K562 (cell line): ENCODE results near the gene CCNT2. TPM values are rescaled to one million over a fixed set of nuclear protein-coding genes. Genes with fewer than 3 reads are reported as not detected.

Experiments
- BHLHE40 ChIP-seq: IDR thresholded peaks from 2 replicates; pipeline ENCODE4 v1.6.1; 2011; ENCODE audit warnings: low read length, improper control_type of control experiment
- CBFA2T2 ChIP-seq: fragments of 450-650 bp; conservative IDR thresholded peaks from 2 replicates; pipeline ENCODE4 v1.6.1; 2017; ENCODE audit warnings: mild to moderate bottlenecking
- E2F3 ChIP-seq: fragments of 250-450 bp; sonication (Bioruptor Pico); IDR thresholded peaks from 2 replicates; pipeline ENCODE4 v1.4.0; 2020; ENCODE audit warnings: mild to moderate bottlenecking
- ERF ChIP-seq: fragments of 450-650 bp; formaldehyde crosslinking; IDR thresholded peaks from 2 replicates; pipeline ENCODE4 v1.4.0; 2020; ENCODE audit warnings: mild to moderate bottlenecking, mixed read lengths
- ESRRA ChIP-seq: fragments of 450-650 bp; IDR thresholded peaks from 2 replicates; pipeline ENCODE4 v1.6.1; 2014; ENCODE audit warnings: low read depth, mild to moderate bottlenecking, moderate library complexity, borderline replicate concordance
- GMEB1 ChIP-seq: fragments of 250-450 bp; sonication (Bioruptor Pico); IDR thresholded peaks from 2 replicates; pipeline ENCODE4 v1.4.0; 2020; ENCODE audit warnings: mild to moderate bottlenecking
- IRF9 ChIP-seq: fragments of 450-650 bp; IDR thresholded peaks from 2 replicates; pipeline ENCODE4 v1.6.1; 2016; ENCODE audit warnings: missing biosample characterization, missing genetic modification characterization
- KHSRP ChIP-seq: fragments of 450-650 bp; IDR thresholded peaks from 2 replicates; pipeline ENCODE4 v1.6.1; 2017
- PPARD ChIP-seq: fragments of 250-450 bp; sonication (Bioruptor Pico); IDR thresholded peaks from 2 replicates; pipeline ENCODE4 v1.8.0; 2022; ENCODE audit warnings: inconsistent platforms, mild to moderate bottlenecking, moderate library complexity
- RUNX1 ChIP-seq: sonication (generic); IDR thresholded peaks from 2 replicates; pipeline ENCODE4 v1.6.1; 2016; ENCODE audit warnings: antibody characterized with exemption, low read depth
- SAP30 ChIP-seq: fragments of 200-600 bp; sonication (generic); IDR thresholded peaks from 2 replicates; pipeline ENCODE4 v1.6.1; 2012; ENCODE audit warnings: borderline replicate concordance, low read depth, mild to moderate bottlenecking, moderate library complexity, low read length, control low read depth, inconsistent platforms; ENCODE audit not compliant: insufficient read depth, poor library complexity, severe bottlenecking
- SMARCC2 ChIP-seq: fragments of 450-650 bp; IDR thresholded peaks from 2 replicates; pipeline ENCODE4 v1.6.1; 2017; ENCODE audit warnings: antibody characterized with exemption, moderate library complexity, mild to moderate bottlenecking, low read depth
- SNAPC5 ChIP-seq: fragments of 250-450 bp; sonication (Bioruptor Pico); IDR thresholded peaks from 2 replicates; pipeline ENCODE4 v1.8.0; 2021; ENCODE audit warnings: moderate library complexity, mild to moderate bottlenecking, inconsistent platforms
- UBTF ChIP-seq, 2 experiments: IDR thresholded peaks; 2 replicates each; pipeline ENCODE4 v1.6.1; 2012; ENCODE audit warnings: improper control_type of control experiment in 2 of 2, low read depth in 2 of 2, low read length in 2 of 2, borderline replicate concordance in 1 of 2
- YBX1 ChIP-seq: fragments of 450-650 bp; IDR thresholded peaks from 2 replicates; pipeline ENCODE4 v1.7.1; 2016; ENCODE audit warnings: mild to moderate bottlenecking
- ZBTB5 ChIP-seq: fragments of 450-650 bp; IDR thresholded peaks from 2 replicates; pipeline ENCODE4 v1.6.1; 2017; ENCODE audit warnings: antibody characterized with exemption
- ZNF655 ChIP-seq: fragments of 250-450 bp; sonication (Bioruptor Pico); IDR thresholded peaks from 2 replicates; pipeline ENCODE4 v1.5.0; 2021
- polyA plus RNA-seq, 8 experiments: library from polyadenylated mRNA; depleted of rRNA in 4 of 8; stranded (reverse) in 5 of 8; unstranded in 3 of 8; fragments of >200 nt; fragmentation: Nextera tagmentation in 2 of 8; fragmentation: Illumina TruSeq in 1 of 8; extraction: Ambion mirVana in 2 of 8; extraction: Trizol in 1 of 8; gene quantifications; 2 replicates each; pipeline versions ENCODE4 v1.2.1 to v1.2.3, GENCODE V29; 2011 to 2014; ENCODE audit warnings: inconsistent platforms in 1 of 8, missing spikeins in 1 of 8
- total RNA-seq, 7 experiments: library from RNA; depleted of rRNA in 6 of 7; stranded (reverse); fragments of >200 nt in 6 of 7; fragmentation: Illumina TruSeq in 2 of 7; extraction: Trizol in 2 of 7; gene quantifications; 2 replicates each; pipeline versions ENCODE4 v1.2.1 to v1.2.3, GENCODE V29; 2011 to 2021; ENCODE audit warnings: low replicate concordance in 1 of 7

CCNT2 gene
- total and polyA plus RNA-seq, 9 of the 15 experiments (the other 6 are each of a cell fraction or from before 2014, with no cell fraction given) = 12.6 to 30.0 (median 22.7) TPM

GRCh38 chr2:134918526-134919340, at the start of gene CCNT2 (continued):
- TF ChIP-seq UBTF (IDR thresholded peaks at IDR 0.05; ENCODE audit: borderline replicate concordance in 1 of 2, low read depth in 2 of 2, low read length in 2 of 2) = peak; percentile 42 to 74; a peak in 1 of 4 replicates
- 0 out of 2 replicates have a peak, but pooled peaks have one; percentile 37 for TF ChIP-seq ERF (CRISPR knock-in tag)
- peak; percentile 92 for TF ChIP-seq ESRRA
- peak; percentile 76 for TF ChIP-seq GMEB1 (CRISPR knock-in tag)
- peak; percentile 84 for TF ChIP-seq SAP30
- TF ChIP-seq BHLHE40 = peak; percentile 60; the same call in 1 of the 2 replicates
- TF ChIP-seq PPARD = no peak
- no peak for TF ChIP-seq CBFA2T2
- TF ChIP-seq E2F3 (CRISPR knock-in tag) = no peak
- TF ChIP-seq RUNX1 = 0 out of 2 replicates have a peak, but pooled peaks have one; percentile 10
- no peak for TF ChIP-seq KHSRP
- TF ChIP-seq YBX1 = no peak
- no peak for TF ChIP-seq ZBTB5
- TF ChIP-seq SMARCC2 = no peak
- no peak for TF ChIP-seq IRF9 (tag)
- TF ChIP-seq SNAPC5 = no peak
- no peak for TF ChIP-seq ZNF655
